ENCODE results near the gene BBS2.

Gene BBS2

GRCh38 chr16:56519459-56520250 lies at the start of gene BBS2:
TSS of gene BBS2 (minus strand) at chr16:56520024. CDS start at chr16:56519862, 162 bp downstream.
- DNase-seq = peak; percentile 85

DNA sequence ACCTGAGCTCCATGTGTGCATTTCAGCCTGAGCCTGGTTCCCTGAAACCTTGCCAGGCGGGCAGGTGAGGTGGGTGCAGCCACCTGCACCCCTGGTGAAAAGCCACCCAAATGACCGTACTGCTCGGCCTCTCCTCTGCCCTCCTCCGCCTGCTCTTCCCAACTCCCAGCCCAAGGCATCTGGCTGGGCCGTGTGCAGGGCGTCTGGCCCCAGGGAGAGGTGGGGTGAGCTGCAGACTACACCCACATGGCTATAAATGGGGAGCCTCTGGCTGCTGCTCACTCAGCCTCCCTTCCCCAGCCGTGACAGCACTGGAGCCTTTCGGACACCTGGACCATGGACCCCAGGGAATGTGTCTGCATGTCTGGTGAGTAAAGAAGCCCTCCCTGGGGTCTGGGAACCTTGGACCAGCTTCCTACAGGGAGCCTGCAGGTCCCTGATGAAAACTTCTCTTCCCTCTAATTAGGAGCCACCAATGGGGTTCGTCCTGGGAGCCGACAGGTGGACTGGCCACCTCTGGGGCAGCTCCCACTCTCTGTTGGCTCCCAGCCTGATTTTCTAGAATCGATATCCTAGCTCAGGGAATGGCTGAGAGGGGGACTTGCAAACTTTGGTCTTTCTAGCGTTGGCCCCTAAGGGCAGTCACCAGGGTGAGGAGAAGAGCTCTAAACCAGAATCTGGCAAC lies 45.1 kb upstream of the BBS2 start, which contains the start of gene MT4:
MT4 (plus strand) TSS at position 281 of the 685 bp plus-strand sequence; CDS start at position 337, 56 bp downstream.
- DNase-seq = no peak

GRCh38 chr16:56561126-56561525 lies 41.3 kb upstream of the BBS2 start:
- DNase-seq = no peak

DNA sequence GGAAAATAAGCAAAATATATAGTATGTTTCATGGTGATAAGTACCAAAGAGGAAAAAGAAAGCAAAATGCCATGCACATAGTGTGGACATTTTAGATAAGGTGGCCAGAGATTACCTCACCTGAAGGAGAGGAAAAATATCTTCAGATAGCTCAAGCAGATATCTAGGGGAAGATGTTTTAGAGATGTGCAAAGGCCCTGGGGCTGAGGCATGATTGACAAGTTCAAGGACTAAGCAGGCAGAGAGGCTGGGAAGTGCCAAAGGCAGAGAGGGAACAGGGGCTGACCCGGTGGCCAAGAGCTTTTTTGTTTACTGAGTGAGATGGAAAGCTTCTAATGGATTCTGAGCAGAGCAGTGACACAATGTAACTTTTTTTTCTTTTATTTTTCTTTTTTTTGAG lies 40.6 kb upstream of the BBS2 start:
- no peak for DNase-seq

DNA sequence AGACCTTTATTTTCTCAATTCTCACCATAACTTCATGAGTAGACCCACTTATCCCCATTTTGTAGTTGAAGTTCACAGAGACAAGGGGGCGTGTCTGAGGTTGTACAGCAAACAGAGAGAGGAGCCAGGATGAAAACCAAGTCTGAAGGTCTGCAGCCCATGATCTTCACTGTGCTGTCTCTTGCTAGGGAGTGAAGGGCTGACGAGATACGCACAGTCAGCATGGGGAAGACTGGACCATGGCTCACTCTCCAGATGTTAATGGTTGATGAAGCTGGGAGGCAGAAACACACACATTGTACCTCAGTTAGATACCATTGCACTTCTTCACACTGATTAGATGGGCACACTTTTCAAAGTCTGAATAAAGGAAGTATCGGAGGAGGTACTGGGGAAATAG lies 39.3 kb upstream of the BBS2 start:
- no peak for DNase-seq

DNA sequence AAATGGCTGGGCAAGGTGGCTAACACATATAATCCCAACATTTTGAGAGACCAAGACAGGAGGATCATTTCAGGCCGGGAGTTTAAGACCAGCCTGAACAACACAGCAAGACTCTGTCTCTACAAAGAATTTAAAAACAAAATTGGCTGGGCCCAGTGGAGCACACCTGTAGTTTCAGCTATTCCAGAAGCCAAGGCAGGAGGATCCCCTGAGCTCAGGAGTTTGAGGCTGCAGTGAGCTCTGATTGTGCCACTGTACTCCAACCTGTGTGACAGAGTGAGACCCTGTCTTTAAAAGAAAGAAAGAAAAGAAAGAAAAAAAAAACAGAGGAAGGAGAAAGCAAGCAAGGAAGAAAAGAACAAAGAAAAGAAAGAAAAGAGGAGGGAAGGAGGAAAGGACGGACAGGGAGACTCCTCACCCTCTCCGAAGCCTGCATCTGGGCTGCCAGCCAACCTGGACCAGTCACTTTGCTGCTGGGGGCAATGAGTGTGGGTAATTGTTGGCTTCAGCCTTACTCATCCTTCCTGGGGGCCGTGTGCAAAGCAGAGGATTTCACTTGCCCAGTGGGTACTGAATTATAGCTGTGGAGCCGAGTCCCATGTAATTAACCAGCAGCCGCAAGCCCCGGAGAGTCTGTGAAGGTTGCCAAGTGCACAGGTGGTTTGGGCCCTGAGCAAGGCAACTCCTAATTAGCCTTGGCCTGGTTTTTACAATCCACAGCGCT lies 38.4 kb upstream of the BBS2 start:
- DNase-seq = no peak

GRCh38 chr16:56554441-56554840 lies 34.6 kb upstream of the BBS2 start:
- no peak for DNase-seq

DNA sequence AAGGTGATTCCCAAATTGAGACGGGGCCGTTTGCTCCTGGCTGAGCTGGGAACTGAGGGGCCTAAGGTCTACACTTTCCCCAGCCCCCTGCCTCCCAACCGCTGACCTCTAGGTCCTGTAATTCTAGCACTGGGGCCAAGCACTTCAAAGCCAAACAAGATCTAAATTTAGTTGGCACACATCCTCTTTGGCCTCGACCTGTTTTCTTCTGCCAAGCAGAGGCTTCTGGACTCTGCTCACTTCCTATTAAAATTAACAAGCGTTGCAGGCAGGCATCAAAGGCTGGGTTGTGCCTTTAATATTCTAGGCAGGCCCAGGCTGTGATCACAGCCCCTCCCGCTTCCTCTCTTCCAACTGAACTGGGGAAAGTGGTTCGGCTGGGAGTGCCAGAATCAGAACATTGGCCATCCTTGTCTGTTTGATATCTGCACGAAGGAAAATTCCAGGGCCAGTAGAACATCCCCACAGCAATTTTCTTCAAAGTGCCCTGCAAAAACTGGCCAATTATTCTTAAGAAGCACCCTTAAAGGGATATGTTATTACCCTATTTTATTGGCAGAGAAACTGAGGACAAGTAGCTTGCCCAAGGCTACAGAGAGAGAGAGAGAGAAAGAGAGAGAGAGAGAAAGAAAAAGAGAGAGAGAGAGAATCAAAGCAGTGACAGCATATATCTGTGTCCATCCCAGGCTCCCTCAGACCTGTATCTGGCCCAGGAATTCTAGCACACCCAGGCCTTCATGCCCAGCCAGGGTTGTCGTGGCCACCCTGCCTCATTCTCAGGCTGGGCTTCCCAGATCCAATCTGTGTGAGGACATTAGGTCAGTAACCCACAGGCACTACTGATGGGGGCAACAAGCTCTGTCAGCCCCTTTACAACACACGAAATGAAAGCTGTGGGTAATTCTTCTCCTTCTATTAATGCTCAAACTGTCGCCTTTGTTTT lies 32.2 kb upstream of the BBS2 start:
- no peak for DNase-seq

- DNase-seq = no peak
Observed at GRCh38 chr16:56549744-56550385, 30.0 kb upstream of the BBS2 start.

DNA sequence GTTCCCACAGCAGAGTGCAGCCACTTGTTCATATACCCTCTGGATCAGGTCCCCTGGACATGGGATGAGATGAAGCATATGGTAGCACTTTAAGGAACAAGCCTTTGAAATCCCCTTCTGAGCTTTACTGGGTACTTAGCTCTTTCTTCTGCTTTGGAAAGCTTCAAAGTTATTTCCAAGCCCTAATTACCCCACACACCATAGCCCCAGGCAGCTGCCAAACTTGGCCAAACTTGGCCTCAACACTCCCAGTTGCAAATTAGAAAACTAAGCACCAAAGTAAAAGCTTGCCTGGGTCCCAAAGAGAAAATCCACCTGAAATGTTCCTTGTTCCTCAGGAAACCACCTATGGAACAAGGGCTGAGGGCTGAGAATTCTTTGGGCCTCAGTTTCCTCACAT lies 29.3 kb upstream of the BBS2 start:
- no peak for DNase-seq

DNA sequence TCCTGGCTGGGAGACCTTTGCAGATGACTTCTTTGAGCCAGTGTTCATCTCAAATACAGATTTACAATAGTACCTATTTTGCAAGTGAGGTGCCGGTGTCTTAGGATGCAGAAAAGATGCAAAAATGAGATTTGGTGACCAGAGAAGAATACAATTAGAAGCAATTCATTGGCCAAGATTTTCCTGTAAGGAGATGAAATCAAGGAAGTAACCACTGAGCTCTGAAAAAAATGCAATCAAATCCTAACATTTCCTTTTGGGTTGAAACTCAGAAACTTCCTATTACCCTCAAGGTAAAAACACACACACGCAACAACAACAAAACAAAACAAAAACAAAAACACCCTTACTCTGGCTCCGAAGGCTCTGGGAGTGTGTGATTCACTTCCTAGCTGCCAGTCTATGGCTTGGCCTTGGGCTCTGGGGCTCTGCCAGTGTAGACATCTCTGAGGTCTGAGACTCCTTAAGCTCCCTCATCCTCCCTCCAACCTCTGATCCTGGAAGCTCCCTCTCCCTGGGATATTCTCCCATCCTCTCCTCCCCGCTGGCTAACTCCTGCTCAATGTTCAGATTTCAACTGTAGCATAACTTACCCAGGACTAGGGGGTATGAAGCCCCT lies 28.2 kb upstream of the BBS2 start:
- no peak for DNase-seq

GRCh38 chr16:56547120-56547948 lies 27.5 kb upstream of the BBS2 start:
- peak; percentile 63 for DNase-seq

GRCh38 chr16:56542039-56542438 lies 22.2 kb upstream of the BBS2 start:
- no peak for DNase-seq

DNA sequence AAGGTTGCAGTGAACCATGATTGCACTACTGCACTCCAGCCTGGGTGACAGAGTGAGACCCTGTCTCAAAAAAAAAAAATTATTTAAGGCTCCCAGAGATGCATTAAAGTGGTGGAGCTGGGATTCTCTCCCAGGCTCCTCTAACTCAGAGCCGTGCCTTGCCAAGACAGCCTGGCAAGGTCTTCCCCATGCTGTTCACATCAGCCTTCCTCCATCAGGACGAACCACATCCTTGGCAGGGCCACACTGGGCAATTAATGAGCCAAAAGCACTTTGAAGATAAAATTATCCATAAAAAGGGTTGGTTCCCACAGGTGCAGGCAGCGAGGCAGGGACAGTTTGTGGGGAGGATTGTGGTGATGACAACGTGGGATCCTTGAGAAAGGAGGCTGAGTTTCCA lies 19.8 kb upstream of the BBS2 start:
- no peak for DNase-seq

GRCh38 chr16:56538331-56538730 lies 18.5 kb upstream of the BBS2 start:
- DNase-seq = no peak

DNA sequence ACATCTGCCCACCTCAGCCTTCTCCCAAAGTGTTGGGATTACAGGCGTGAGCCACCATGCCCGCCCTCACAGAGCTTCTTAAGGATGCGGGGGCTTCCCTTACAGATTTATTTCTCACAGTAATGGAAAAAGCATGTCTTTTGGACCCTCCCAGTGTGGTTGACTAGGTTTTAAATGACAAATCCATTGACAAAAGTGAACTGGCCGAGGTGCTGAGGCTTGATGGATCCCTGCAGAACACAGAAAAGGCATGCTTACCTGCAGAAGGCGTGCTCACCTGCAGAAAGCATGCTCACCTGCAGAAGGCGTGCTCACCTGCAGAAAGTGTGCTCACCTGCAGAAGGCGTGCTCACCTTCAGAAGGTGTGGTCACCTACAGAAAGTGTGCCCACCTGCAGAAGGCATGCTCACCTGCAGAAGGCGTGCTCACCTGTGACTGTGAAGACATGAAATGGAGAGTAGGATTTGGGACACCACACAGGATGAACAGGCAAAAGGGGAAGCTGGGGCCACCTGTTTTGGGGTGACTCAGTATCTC lies 15.1 kb upstream of the BBS2 start:
- DNase-seq = no peak

DNA sequence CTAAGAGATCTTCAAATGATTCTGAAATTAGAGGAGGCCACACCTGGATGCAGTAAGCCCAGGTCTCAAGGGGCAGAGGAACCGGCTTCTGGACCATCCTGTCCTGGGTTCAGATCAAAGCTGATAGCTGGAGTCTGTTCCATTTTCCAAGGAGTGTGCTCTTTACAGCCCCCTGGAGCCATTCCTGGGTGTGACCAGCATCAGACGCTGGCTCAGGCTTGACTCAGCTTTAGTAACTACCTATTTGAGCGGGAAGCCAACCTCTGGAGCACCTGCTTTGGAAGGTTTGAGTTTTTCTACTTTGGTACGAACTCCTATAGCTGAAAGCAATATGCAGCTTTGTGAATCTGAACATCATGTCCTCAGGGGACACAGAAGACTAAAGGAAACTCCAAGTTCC lies 12.9 kb upstream of the BBS2 start:
- DNase-seq = no peak

GRCh38 chr16:56530872-56531271 lies 11.0 kb upstream of the BBS2 start:
- DNase-seq = no peak

DNA sequence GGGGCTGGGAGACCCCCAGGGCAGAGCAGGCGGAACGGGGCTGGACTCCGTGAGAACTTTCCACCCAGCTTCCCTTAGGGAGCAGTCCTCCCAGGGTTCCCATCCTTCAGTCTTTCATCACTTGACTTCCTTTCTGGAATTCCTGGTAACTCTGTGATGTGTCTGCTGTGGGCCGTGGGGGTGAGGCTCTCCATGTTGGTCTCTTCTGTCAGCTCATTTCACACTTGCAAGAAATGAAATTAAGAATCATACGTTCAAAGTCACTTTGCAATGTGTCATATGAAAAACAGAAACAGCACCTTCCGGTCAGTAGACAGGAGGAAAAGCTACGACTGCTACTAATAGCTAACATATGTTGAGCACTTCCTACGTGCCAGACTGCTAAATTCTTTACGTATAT lies 5.4 kb upstream of the BBS2 start:
- DNase-seq = no peak

- DNase-seq = no peak
Observed at GRCh38 chr16:56520251-56520577, 390 bp upstream of the BBS2 start.

GRCh38 chr16:56518425-56518824 lies 1.4 kb downstream of the BBS2 start:
- DNase-seq = no peak

Data from OCI-M1 (cell line).